Right renal pelvis (tissue), 4 donors: ENCODE results near the gene XKR7. TPM values are rescaled to one million over a fixed set of nuclear protein-coding genes. Genes with fewer than 3 reads are reported as not detected.
"Not testable (repeated sequence)": the region's sequence is repeated elsewhere in the genome, so short reads cannot be mapped to it uniquely, and the experiment has no call there.

Source experiments
- DNase-seq, 4 donors: peaks; one replicate each; pipeline ENCODE4 v3.0.0-alpha.2; 2013; ENCODE audit warnings: low read depth in 4 of 4, low spot score in 3 of 4, missing footprints in 1 of 4
- polyA plus RNA-seq, 4 donors: library from polyadenylated mRNA; unstranded; fragments of 120-200 nt; gene quantifications; one replicate each; pipeline ENCODE4 v1.2.1, GENCODE V29; 2013; ENCODE audit not compliant: insufficient read length in 4 of 4

Gene XKR7
- under 1 TPM; 0.26 to 0.39 (median 0.37) TPM for polyA plus RNA-seq

GRCh38 chr20:31967830-31968249, at the start of gene XKR7:
TSS of gene XKR7 (plus strand) at chr20:31968151. CDS start at chr20:31968176, 25 bp downstream.
- DNase-seq = no peak

GRCh38 chr20:31918466-31919105, 49.4 kb upstream of the XKR7 start:
- no peak for DNase-seq

- DNase-seq = no peak
These were observed 48.4 kb upstream of the XKR7 start for GRCh38 chr20:31919410-31920155.

GRCh38 chr20:31920275-31920855, 47.6 kb upstream of the XKR7 start:
- DNase-seq = no peak

GRCh38 chr20:31921480-31921879, 46.5 kb upstream of the XKR7 start:
- DNase-seq = not testable (repeated sequence)

- no peak for DNase-seq
These were observed 45.8 kb upstream of the XKR7 start for GRCh38 chr20:31922181-31922580.

GRCh38 chr20:31922588-31922987, 45.4 kb upstream of the XKR7 start:
- DNase-seq = no peak

- DNase-seq = no peak
These were observed 44.3 kb upstream of the XKR7 start for GRCh38 chr20:31923388-31924331.

- no peak for DNase-seq
These were observed 43.4 kb upstream of the XKR7 start for GRCh38 chr20:31924561-31924960.

- no peak for DNase-seq
These were observed 42.3 kb upstream of the XKR7 start for GRCh38 chr20:31925631-31926030.

GRCh38 chr20:31926493-31926892, 41.5 kb upstream of the XKR7 start:
- DNase-seq = no peak

- no peak for DNase-seq
These were observed 40.3 kb upstream of the XKR7 start for GRCh38 chr20:31927627-31928159.

- not testable (repeated sequence) for DNase-seq
These were observed 38.3 kb upstream of the XKR7 start for GRCh38 chr20:31929631-31930030.

GRCh38 chr20:31930779-31931178, 37.2 kb upstream of the XKR7 start:
- no peak for DNase-seq

- no peak for DNase-seq
These were observed 34.3 kb upstream of the XKR7 start for GRCh38 chr20:31933698-31934097.

GRCh38 chr20:31934491-31934890, 33.5 kb upstream of the XKR7 start:
- DNase-seq = no peak

GRCh38 chr20:31934968-31935764, 32.8 kb upstream of the XKR7 start:
- DNase-seq = no peak

- DNase-seq = no peak
These were observed 31.5 kb upstream of the XKR7 start for GRCh38 chr20:31936420-31936819.

- no peak for DNase-seq
These were observed 30.1 kb upstream of the XKR7 start for GRCh38 chr20:31937820-31938219.

GRCh38 chr20:31939661-31940060, 28.3 kb upstream of the XKR7 start:
- no peak for DNase-seq
